Measurements from ENCODE around the gene SRGAP2C.
"Not testable (repeated sequence)": the region's sequence is repeated elsewhere in the genome, so short reads cannot be mapped to it uniquely, and the experiment has no call there.

Gene SRGAP2C

DNA sequence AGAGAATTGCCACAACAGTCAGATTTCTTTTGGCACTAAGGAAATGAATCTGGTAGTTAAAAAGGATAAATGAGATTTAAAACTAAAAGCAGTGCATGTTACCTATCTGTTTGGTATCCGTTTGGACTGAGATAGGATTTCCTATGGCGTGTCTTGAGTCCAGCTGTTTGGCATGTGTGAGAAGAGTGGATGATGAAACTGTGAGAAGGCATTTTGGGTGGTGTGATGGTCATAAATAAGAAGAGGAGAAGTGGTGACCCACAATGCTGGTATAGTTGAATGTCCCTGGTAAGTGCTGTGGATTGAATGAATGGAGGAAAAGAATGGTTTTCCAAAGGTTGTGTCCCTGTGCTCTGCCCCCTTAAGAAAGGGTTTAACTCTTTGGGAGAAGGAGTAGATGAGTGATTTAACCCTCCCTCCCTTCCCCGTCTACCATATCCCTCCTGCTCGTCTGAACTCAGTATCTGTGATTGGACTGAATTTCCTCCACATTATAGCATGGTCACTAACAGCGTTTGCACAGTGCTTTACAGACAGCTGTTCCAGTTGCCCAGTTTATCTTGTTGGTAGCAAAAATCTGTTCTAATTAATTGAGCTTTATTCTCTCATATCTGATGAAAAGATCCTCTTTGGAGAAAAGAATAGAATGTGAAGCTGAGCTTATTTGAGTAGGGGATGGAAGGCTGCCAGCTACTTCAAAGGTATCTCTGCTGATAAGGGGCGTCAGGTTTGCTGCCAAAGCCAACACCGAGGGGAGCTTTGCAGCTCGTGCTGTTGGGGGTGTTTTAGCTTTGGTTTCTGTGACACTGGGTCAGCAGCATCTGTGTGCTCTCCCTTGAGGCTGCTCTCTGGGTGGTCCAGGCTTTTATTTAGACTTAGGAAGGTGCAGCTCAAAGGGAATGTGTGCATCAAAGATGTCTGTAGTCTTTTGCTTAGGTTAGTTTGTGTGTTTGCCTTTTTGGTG is 148.1 kb downstream of the SRGAP2C start:
- DNase-seq (ENCODE audit: low read depth, low spot score), result not testable (repeated sequence)

DNA sequence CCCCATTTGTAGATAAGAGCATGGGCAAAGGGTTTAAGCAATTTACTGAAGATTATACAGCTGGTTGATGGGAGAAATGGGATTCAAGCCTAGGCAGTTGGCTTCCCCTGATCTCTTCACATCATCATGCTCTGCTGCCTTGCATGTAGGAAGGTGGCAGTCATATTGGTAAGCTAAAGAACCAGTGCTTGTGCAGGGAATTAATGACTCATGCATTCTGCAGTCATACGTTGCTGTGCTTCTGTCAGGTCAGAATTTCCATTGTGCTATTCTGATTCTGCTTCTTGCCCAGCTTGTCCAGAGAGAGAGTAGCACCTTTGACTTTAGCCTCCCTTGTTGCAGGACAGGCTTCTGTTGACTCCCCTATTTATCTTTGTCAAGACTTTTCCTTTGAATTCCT is 153.2 kb downstream of the SRGAP2C start:
- DNase-seq (ENCODE audit: low read depth, low spot score), result not testable (repeated sequence)

DNA sequence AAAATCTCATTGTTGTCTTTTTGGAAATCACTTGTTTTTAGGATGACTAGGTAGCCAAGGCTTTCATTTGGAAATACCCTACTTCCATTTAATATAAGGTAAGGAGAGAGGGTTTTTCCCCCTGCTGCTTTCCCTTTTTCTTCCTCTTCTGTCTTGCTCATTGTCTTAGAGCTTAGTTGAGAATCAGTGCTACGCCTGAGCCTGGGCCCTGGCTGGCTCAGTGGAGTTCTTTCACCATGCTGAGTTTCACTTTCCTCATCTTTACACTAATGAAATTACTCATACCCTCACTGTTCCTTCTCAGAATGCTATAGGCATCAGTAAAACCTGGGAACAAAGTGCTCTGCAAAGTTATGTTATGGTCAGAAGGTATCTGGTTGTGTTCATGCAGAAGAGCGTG is 154.8 kb downstream of the SRGAP2C start:
- DNase-seq (ENCODE audit: low read depth, low spot score), result not testable (repeated sequence)

DNA sequence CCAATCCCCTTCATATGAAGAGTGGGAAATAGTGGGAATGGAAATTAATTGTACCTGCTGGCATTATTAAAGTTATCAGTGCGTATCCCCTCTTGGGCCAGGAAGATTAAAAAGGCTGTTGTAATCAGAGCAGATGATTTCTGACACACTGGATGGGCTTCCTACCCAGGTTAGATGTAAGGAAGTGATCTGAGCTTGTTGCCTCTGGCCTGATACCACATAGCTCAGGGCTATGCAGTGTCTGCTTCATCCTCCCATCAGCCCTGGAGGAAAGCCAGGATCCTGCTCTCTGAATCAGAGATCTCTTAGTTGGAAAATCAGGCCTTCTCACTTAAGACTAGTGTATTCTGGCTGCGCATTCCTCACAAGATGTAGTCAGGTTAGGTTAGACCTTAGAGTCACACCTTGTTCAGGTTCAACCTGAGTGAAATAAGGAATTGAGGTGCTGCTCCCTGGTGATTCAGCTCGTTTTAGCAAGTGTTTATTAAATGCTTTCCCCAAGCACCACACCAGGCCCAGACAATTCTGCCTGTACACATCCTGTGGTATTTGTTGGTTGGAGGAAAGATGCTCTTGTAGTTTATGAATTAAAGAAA is 158.6 kb downstream of the SRGAP2C start:
- not testable (repeated sequence) for DNase-seq (ENCODE audit: low read depth, low spot score)

DNA sequence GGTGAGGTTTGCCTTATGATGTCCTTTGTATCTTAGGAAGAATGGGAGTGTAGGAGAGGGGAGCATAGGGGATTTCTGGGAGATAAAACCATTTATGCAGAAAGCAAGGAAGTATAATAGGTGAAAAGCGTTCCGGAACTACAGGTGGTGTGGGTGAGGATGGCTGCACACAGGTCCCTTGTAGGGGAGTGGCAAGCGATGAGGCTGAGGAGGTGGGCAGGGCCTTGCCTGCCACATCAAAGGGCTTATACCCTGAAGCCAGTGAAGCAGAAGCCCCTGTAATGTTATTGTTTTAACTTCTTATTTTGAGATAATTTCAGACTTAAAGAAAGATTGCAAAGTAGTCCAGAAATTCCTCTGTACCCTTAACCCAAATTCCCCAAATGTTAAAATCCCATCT is 159.6 kb downstream of the SRGAP2C start:
- not testable (repeated sequence) for DNase-seq (ENCODE audit: low read depth, low spot score)

DNA sequence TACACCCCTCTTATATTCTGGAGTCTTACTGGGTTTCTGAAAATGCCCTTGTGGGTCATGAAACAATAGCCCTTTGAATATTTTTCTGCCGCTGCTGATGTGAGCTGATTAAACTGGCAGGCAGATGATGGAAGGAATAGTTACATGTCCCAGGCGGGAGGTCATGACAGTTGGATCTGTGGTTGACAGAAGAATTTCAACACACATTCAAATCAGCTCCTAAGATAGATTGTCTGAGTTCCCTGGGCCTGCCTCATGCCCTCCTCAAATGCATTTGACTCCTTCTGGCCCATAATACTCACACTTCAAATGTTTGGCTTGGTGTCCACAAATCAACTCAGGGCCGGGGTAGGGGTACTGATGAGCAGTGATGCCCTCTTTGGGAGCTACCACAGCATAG is 161.9 kb downstream of the SRGAP2C start:
- DNase-seq (ENCODE audit: low read depth, low spot score), result not testable (repeated sequence)

DNA sequence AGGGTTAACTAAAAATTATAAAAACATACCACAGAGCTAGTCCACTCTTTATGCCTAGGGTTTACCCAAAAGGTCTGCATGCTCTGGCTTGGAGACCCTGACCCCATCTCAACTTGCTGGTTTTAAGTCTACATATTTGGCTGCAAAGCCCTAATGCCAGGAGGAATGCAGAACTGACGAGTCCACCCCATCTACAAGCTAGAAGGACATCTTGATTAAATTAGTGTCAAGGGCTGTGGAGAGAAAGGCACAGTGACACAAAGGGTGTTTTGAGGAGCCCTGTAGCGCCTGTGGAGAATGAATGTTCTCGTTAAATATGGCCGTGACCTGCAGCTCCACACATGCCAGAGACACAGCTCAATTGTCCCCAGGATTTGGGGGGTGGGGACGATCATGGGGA is 162.7 kb downstream of the SRGAP2C start:
- DNase-seq (ENCODE audit: low read depth, low spot score), result not testable (repeated sequence)

DNA sequence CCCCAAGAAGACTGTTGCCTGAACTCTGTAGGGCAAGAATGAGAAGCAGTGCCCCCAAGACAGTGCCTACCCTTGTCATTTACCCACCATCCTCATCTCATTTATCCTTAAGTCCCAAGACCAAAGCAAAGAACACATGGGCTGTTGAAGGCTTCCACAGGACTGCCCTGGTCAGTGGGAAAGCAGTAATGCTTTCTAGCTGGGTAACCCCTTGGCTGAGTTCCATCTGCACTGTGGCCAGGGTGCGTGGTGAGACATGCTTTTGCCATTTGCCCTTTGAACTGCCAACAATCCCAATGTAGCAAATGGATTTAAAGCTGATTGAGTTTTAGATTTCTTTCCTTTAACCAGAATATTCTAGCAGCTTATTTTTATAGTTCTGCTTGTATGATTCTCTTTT is 163.3 kb downstream of the SRGAP2C start:
- DNase-seq (ENCODE audit: low read depth, low spot score), result not testable (repeated sequence)

DNA sequence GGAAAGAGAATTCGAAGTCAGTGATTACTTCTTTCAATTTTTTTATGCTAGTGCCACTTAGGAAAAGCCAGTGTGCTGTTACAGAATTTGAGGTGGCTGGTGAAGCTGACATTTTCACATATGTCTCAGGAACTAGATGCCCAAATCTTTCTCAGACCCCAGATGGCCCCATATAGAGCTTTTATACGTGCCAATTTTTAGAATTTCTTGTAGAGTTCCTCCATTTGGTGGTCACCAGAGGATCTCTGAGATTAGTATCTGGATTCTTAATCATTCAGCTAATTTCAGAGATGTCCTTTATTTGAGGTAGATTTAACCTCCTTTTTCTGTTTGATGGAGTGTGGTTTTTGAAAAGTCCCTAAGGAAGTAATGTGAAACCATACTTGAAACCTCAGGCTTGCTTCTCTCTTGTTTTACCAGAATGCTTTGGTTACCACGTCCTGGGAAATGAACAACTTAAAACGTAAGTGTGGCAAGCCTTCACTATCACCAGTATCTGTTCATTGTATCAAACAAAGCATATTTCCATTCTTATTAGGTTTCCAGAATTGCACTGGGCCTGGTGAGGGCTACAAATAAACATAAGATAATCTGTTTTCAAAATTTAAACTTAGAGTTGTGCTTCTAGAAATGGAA is 164.7 kb downstream of the SRGAP2C start:
- DNase-seq (ENCODE audit: low read depth, low spot score), result not testable (repeated sequence)

DNA sequence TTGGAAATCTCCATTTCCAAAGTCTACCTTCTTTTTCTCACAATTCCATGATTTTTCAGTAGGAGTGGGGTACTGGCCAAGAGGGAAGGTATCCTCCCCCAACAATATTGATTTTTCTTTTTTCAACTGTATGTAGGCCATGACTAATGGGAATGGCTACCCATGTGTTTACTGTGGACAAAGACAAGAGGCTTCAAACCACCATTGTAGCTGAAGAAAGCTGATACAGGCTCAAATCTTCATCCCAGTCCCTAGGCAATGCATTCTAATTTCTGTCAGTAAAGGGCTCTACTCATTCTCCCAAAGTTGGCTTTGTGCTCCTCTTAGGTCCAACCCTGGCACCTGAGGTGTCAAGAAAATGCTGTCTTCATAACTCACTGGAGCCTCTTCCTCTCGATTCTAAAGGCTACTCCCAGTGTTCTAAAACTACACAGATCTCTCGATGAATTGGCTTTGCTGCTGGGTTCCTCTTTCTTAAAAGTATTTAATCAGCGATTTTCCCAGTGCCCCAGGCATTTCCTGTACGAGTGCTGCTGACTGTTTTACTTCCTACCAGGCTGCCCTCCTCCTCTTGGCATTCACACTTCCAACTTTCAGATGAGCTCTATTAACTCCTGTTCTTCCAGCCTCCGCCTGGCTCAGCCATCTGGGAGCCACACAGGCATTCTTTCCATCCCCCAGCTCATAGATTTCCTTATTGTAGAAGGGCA is 171.1 kb downstream of the SRGAP2C start:
- DNase-seq (ENCODE audit: low read depth, low spot score), result not testable (repeated sequence)

DNA sequence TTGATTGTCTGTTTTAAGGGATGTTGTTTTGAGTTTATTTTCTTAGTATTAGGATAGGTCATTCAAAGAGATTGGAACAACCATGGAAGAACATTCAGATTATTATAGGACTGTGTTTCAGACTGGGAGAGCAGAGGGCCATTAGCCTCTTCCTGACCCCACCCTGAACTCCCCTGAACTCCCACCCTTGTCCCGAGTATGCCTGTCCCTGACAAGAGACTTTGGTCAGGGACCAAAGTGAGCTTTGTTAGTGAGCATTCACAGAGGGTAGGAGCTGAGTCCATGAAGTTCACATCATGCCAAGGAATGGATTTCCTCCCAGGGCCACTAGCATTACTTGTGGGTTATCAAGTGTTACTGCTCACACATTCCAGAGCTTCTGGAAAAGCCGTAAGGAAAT is 172.0 kb downstream of the SRGAP2C start:
- DNase-seq (ENCODE audit: low read depth, low spot score), result not testable (repeated sequence)

DNA sequence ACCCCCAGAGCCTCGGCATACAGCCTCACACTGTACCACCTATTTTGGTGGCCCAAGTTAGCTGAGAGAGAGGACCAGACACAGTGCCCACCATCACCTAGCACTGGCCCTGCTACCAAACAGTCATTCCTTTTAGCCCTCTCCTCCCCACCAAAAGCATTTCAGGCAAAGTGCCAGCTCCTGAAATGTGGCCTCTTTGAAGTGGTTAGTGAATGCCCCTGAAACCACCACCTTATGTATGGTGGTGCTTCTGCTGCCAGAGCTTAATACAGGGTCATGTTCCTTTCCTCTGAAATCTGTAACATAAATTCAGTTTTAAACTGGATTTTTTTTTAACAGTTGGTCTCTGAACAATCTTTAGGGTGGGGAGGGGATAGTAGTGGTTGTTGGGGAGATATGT is 175.8 kb downstream of the SRGAP2C start:
- not testable (repeated sequence) for DNase-seq (ENCODE audit: low read depth, low spot score)

DNA sequence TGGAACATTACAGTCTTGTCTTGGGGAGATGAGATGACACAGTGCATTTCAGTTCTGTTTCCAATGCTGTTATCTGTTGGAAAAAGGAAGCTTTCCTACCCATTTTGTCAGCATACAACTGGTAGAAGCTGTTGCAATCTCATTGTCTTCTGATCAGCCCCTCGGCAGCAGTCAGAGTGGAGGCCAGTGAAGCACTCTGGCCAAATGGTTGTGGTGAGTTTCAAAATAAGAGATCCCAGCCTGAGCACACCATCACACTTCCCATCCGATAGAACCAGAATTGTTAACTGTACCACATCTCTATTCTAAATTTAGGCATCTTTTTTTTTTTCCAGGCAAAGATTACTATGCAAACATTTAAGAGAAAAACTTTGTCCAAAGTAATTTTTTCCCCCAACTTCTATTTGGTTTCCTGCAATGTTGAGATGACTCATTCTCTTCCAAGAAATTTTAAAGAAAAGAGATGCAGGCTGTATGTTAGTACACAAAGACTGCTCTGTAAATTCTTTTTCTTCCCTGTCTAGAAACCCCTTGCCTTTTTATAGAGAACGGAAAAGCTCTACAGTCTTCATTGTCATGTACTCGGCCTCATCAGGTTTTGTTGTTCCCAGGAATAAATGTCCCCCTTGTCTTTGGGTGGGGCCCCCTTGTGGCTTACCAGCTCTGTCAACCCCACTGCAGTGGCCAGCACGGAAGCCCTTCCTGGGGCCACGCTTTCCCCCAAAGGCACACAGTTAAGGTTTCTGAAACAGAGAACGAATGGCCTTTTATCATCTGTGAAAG is 176.9 kb downstream of the SRGAP2C start:
- not testable (repeated sequence) for DNase-seq (ENCODE audit: low read depth, low spot score)

DNA sequence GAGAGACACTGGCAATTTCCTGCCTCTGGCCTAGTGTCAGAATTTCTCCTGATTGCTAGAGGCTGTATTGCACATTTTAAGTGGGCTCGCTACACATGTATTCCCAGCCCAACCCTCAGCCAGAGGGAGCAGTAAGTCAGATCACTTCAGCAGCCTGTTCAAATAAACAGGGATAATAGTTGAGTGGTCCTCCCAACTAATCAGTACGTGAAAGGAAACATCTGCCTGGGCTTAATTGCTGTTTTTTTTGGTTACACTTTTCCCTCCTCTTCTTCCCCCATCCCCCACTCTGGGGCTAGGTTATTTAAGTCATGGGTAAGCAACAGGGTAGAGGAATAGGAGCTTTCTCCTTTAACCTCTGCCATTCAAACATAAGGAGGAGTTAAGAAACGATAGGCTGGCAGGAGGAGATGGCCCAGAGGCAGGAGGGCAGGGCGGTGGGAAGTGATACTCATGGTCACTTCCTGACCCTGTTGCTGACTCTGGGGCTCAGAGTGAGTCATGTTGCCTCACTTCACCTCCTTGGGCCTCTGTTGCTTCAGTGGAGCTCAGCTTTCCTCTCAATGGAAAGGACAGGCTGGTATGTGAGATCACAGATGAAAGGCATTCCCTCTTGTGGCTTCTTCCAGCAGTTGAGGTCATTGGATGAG is 177.6 kb downstream of the SRGAP2C start:
- not testable (repeated sequence) for DNase-seq (ENCODE audit: low read depth, low spot score)

DNA sequence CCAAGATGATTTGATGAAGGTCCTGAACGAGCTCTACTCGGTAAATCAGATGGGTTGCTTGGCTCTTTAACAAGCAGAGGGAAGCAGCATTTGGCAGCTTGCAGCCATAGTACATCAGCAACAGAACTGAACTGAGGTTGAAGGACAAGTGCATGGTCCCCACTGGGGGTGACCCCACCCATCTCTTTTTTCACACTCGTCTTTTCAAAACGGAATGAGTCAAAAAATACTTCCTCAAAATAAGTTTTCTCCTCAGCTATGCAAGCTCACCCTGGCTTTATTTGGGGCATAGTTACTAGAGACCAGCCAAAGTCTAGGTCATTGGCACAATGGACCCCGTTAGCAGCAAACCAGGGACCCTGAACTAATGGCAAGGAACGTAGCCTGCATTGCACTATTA is 180.5 kb downstream of the SRGAP2C start:
- not testable (repeated sequence) for DNase-seq (ENCODE audit: low read depth, low spot score)

DNA sequence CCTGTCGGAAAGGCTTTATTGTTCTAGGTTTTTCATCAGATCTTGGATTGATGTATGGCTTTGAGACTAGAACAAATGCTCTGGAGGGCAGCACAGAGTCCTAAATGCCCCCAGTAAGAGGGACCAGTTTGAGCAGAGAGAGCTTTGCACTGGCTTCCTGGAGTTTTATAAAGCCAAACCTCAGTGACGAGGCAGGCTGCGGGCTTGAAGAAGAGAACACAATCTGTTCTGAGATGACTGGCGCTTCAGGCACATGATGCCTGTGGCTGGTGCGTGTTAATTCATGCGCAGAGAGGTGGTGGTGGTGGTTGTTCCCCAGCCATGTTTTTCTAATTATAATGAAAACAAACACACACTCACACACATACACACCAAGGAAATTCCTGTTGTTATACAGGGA is 180.9 kb downstream of the SRGAP2C start:
- not testable (repeated sequence) for DNase-seq (ENCODE audit: low read depth, low spot score)

DNA sequence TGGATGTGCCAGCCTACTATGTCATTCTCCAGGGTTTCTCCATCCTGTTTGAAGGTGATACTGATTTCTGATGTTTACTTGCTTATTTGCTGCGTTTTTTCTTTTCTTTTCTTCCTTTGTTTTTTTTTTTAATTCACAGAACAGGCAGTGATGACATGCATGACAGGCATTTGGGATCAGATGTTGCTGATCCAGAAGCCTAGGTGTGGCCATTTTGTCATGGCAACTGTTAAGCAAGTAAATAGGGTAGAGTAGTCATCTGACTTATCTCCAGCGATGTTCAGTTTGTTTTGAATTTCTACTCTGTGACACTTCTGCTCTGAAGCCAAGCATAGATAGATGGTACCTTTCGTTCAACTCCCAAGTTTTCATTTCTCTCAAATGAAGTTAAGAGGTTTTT is 181.4 kb downstream of the SRGAP2C start:
- DNase-seq (ENCODE audit: low read depth, low spot score), result not testable (repeated sequence)

DNA sequence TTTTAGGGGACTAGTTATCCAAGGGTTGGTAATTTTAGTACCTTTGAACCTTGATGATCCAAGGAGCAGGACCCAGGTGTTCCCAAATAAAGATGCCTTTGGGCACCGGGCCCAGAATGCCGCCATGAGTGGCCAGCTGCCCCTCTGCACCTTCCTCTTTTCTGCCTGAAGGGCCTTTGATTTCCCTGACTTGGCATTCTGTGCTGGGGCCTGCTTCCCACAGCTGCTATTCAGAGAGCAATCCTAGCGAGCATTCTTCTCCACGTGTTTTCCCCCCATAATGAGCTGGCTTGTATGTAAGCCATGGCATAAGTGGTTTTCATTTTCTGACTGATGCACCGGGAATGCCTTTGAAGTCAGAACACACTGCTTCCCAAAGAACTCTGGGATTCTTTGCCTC is 184.1 kb downstream of the SRGAP2C start:
- not testable (repeated sequence) for DNase-seq (ENCODE audit: low read depth, low spot score)

DNA sequence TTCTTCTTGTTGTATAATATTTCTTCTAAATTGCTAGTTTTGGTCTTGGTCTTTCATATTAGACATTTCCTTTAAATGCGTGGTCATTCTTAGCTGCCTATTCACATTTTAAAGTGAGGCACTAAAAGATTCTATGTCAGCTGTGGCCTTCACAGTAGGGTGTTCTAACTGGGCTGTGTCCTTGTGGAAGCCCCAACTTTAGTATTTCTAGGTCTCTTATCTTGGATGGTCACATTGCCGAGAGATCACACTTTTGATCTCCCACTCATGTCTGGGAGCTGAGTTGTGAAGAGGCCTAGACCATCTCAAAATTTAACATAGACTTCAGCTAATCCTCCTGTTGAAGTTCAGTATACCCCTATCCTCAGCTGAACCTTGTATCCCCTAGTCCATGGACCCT is 185.2 kb downstream of the SRGAP2C start:
- not testable (repeated sequence) for DNase-seq (ENCODE audit: low read depth, low spot score)

DNA sequence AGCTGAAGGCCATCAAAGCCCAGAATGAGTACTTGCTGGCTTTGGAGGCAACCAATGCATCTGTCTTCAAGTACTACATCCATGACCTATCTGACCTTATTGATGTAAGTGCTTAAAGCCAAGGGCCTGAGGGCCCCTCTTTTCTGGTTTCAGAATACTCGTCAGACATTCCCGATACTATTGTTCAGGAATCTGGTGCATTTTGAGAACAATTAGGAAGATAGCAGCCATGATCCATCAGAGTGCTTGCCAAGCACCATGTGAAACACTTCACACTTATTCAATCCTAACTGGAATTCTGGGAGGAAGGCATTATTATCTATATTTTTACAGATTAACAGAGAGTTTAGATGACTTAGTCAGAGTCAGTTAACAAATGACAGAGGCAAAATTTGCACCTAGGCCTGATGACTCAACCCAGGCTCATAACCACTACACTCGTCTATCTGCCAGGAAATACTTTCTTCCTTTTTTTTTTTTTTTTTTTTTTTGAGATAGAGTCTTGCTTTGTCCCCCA is 190.1 kb downstream of the SRGAP2C start:
- DNase-seq (ENCODE audit: low read depth, low spot score), result not testable (repeated sequence)
